GM12878 (cell line): ENCODE results near the gene NOS3. TPM values are rescaled to one million over a fixed set of nuclear protein-coding genes. Genes with fewer than 3 reads are reported as not detected.

Source experiments
- ATAC-seq: fragments of 200-7000 bp; cut with Tn5 transposase; 3 replicates; pipeline ENCODE4 v1.9.1; 2020; ENCODE audit warnings: mild to moderate bottlenecking, moderate library complexity
- BruUV-seq: library from RNA; stranded (reverse); fragments of 400-500 nt; replicated peaks from 2 replicates; lab custom pipeline; 2021; lab: Mats Ljungman, UMichigan
- CTCF ChIA-PET: fragments of 300-600 bp; sonication (Branson Sonifier 250); formaldehyde crosslinking; extraction: SDS; loops from one replicate; lab custom pipeline; 2021; ENCODE audit warnings: inconsistent platforms; lab: Yijun Ruan, JAX
- POLR2A ChIA-PET: fragments of 350-600 bp; formaldehyde crosslinking; extraction: SDS; loops from one replicate; lab custom pipeline; 2021; ENCODE audit warnings: inconsistent platforms; lab: Charles Lee
- RAD21 ChIA-PET: fragments of 300-600 bp; sonication (Branson Sonifier 250); formaldehyde crosslinking; loops from one replicate; lab custom pipeline; 2023; ENCODE audit warnings: antibody characterized with exemption; ENCODE audit not compliant: unreplicated experiment; lab: Charles Lee
- SMC1A ChIA-PET: fragments of 300-600 bp; sonication (Branson Sonifier 250); formaldehyde crosslinking; loops from one replicate; lab custom pipeline; 2023; ENCODE audit not compliant: unreplicated experiment, uncharacterized antibody; lab: Charles Lee
- DNase-seq: peaks from one replicate; pipeline ENCODE4 v3.0.0-alpha.2; 2011; ENCODE audit warnings: low read depth, low spot score
- FAIRE-seq: peaks from 3 replicates; lab custom pipeline; 2011; peaks lifted over from hg19 to GRCh38; lab: Jason Lieb, UNC
- H2AFZ ChIP-seq: 2 replicates; pipeline ENCODE4 v1.6.0; 2011; ENCODE audit warnings: low read depth, low read length, control low read depth; ENCODE audit not compliant: control insufficient read depth
- H3K27ac ChIP-seq: 2 replicates; pipeline ENCODE4 v1.5.1; 2011; ENCODE audit warnings: control low read depth; ENCODE audit not compliant: control insufficient read depth, insufficient read depth
- H3K27me3 ChIP-seq, 2 experiments: replicated peaks in 1 of 2; 2 replicates each; pipeline versions ENCODE4 v1.6.0 to v1.6.1; 2011; ENCODE audit warnings: low read length in 1 of 2; ENCODE audit not compliant: control insufficient read depth in 2 of 2, insufficient read depth in 2 of 2
- H3K36me3 ChIP-seq, 2 experiments: 2 replicates each; pipeline ENCODE4 v1.5.1; 2011; ENCODE audit warnings: low read length in 1 of 2; ENCODE audit not compliant: control insufficient read depth in 2 of 2, insufficient read depth in 2 of 2
- H3K4me1 ChIP-seq: 2 replicates; pipeline ENCODE4 v1.6.1; 2011; ENCODE audit warnings: mild to moderate bottlenecking, low read length, moderate library complexity, mixed read lengths; ENCODE audit not compliant: control insufficient read depth, insufficient read depth
- H3K4me2 ChIP-seq: 2 replicates; pipeline ENCODE4 v1.6.0; 2011; ENCODE audit warnings: control low read depth; ENCODE audit not compliant: control insufficient read depth, insufficient read depth
- H3K4me3 ChIP-seq: fragments of 200-600 bp; sonication (generic); 2 replicates; pipeline ENCODE4 v1.5.1; 2016
- H3K79me2 ChIP-seq: 2 replicates; pipeline ENCODE4 v1.6.0; 2011; ENCODE audit warnings: low read length; ENCODE audit not compliant: control insufficient read depth, insufficient read depth
- H3K9ac ChIP-seq: 2 replicates; pipeline ENCODE4 v1.8.0; 2011; ENCODE audit warnings: low read length, control low read depth, mixed read lengths; ENCODE audit not compliant: control insufficient read depth, insufficient read depth
- H3K9me3 ChIP-seq: replicated peaks from 3 replicates; pipeline ENCODE4 v1.5.1; 2011; ENCODE audit warnings: mild to moderate bottlenecking, low read length; ENCODE audit not compliant: control insufficient read depth, insufficient read depth
- H4K20me1 ChIP-seq: 2 replicates; pipeline ENCODE4 v1.6.0; 2011; ENCODE audit not compliant: control insufficient read depth, insufficient read depth
- BCLAF1 ChIP-seq: fragments of 450-650 bp; IDR thresholded peaks from 2 replicates; pipeline ENCODE4 v1.6.1; 2017; ENCODE audit warnings: antibody characterized with exemption, mild to moderate bottlenecking, moderate library complexity
- CHD1 ChIP-seq: IDR thresholded peaks from 2 replicates; pipeline ENCODE4 v1.6.1; 2012; ENCODE audit warnings: low read depth, low read length, improper control_type of control experiment
- KAT2A ChIP-seq: conservative IDR thresholded peaks from 2 replicates; pipeline ENCODE4 v1.6.1; 2011; ENCODE audit warnings: low read depth, low read length; ENCODE audit not compliant: control insufficient read depth
- NR2F1 ChIP-seq: fragments of 450-650 bp; conservative IDR thresholded peaks from 2 replicates; pipeline ENCODE4 v1.6.1; 2017; ENCODE audit warnings: mild to moderate bottlenecking
- RCOR1 ChIP-seq: conservative IDR thresholded peaks from 2 replicates; pipeline ENCODE4 v1.6.1; 2012; ENCODE audit warnings: low read depth, low read length, improper control_type of control experiment
- WGBS: methylation state at CpG from one replicate; pipeline ENCODE4 v1.1.6; 2016; ENCODE audit warnings: low lambda C conversion rate; ENCODE audit not compliant: insufficient replicate concordance, insufficient coverage; ENCODE audit errors: missing lambda C conversion rate; 5-methylcytosine and 5-hydroxymethylcytosine counted together
- in situ Hi-C: fragments of 300-500 bp; cut with MboI; formaldehyde crosslinking; loops from 9 replicates; pipeline ENCODE4 v1.14.3; 2018; ENCODE audit warnings: mixed read lengths
- intact Hi-C: fragments of 100-400 bp; cut with micrococcal nuclease; formaldehyde crosslinking; loops from one replicate; pipeline ENCODE4 v1.14.2; 2022; ENCODE audit not compliant: unreplicated experiment
- polyA plus RNA-seq, 11 experiments: library from polyadenylated mRNA; depleted of rRNA in 4 of 11; unstranded in 6 of 11; stranded (reverse) in 5 of 11; fragments of >200 nt; fragmentation: Nextera tagmentation in 4 of 11; fragmentation: Illumina TruSeq in 1 of 11; extraction: Ambion mirVana in 4 of 11; extraction: Trizol in 1 of 11; gene quantifications; 1 replicate in 1 of 11; 2 replicates in 10 of 11; pipeline versions ENCODE4 v1.2.1 to v1.2.3, GENCODE V29; 2011 to 2016; ENCODE audit warnings: inconsistent platforms in 2 of 11, missing spikeins in 2 of 11, low read depth in 1 of 11
- total RNA-seq, 4 experiments: library from RNA; depleted of rRNA in 3 of 4; stranded (reverse); fragments of >200 nt in 3 of 4; fragmentation: Illumina TruSeq in 1 of 4; extraction: Trizol in 1 of 4; gene quantifications; 2 replicates each; pipeline versions ENCODE4 v1.2.1 to v1.2.3, GENCODE V29; 2013 to 2021

Gene NOS3
- total and polyA plus RNA-seq, 10 of the 15 experiments (the other 5 are each of a cell fraction or from before 2014, with no cell fraction given) = 0.06 to 0.92 (median 0.30) TPM; not detected in 3

- no peaks in the 10 kb centered on the region for H3K36me3 ChIP-seq
- FAIRE-seq (no peak), DNase-seq (no peak)
- no peaks in the 10 kb centered on the region for H3K9me3 ChIP-seq
- H3K79me2 ChIP-seq = no peaks in the 10 kb centered on the region
- H3K4me2 ChIP-seq = no peak overlapping the region
- POLR2A ChIA-PET = no interaction called here
- RAD21 ChIA-PET = interaction anchor here (0.6 to 1.6 kb wide), 2 partner anchors 25 to 183 kb away, joined by 3 to 5 read pairs; no protein-coding TSS in a partner anchor
- in situ Hi-C loops = no loop called here
- intact Hi-C loops = loop anchor here (2.0 kb wide), 1 partner anchor 23 kb away; no protein-coding TSS in a partner anchor
- 42% methylated on average over 16 of the region's 17 CpGs for WGBS
- TF ChIP-seq BCLAF1 = no peak
- TF ChIP-seq CHD1 = no peak
- TF ChIP-seq NR2F1 = no peak
- no peak for TF ChIP-seq KAT2A
- no peak for TF ChIP-seq RCOR1
- TF ChIP-seq, all 136 proteins: peak for 0
- ATAC-seq = no peak
- H2AFZ ChIP-seq = no peak overlapping the region
- H3K4me1 ChIP-seq = no peaks in the 10 kb centered on the region
- H3K9ac ChIP-seq = no peak overlapping the region
- H3K27me3 ChIP-seq = no peaks in the 10 kb centered on the region; a peak in 3 of 4 replicates
- no peak overlapping the region for H3K4me3 ChIP-seq
- no peaks in the 10 kb centered on the region for H4K20me1 ChIP-seq
- no TSS peak for BruUV-seq
- ChIA-PET CTCF (interaction anchor here (0.7 to 2.7 kb wide), 10 partner anchors 15 to 149 kb away, joined by 3 to 7 read pairs (median 4); partner anchors contain the start of gene NOS3), SMC1A (no interaction called here)
- H3K27ac ChIP-seq = no peak overlapping the region
Measured at GRCh38 chr7:150961510-150962289, 29.1 kb upstream of the NOS3 start.
